Esophagus squamous epithelium (tissue), 5 donors: Measurements from ENCODE around the gene TNF. TPM values are rescaled to one million over a fixed set of nuclear protein-coding genes. Genes with fewer than 3 reads are reported as not detected.
A peak's percentile ranks its signal among the peaks of the same experiment; 100 is the strongest.
"Not testable (repeated sequence)": the region's sequence is repeated elsewhere in the genome, so short reads cannot be mapped to it uniquely, and the experiment has no call there.

Experiments used
- DNase-seq: peaks from one replicate; lab custom pipeline; 2025; lab: John Stamatoyannopoulos, UW
- H3K27ac ChIP-seq, 4 donors: fragments of 200-600 bp; sonication (generic); one replicate each; pipeline ENCODE4 v1.5.1; 2016 to 2019; ENCODE audit warnings: mild to moderate bottlenecking in 1 of 4
- H3K27me3 ChIP-seq, 4 donors: fragments of 200-600 bp; sonication (generic); 1 replicate in 3 of 4; 2 replicates in 1 of 4; pipeline versions ENCODE4 v1.5.1 to v1.6.0; 2017 to 2021; ENCODE audit warnings: antibody characterized with exemption in 1 of 4
- H3K36me3 ChIP-seq, 3 donors: fragments of 200-600 bp; sonication (generic); one replicate each; pipeline ENCODE4 v1.5.1; 2016 to 2019
- H3K4me1 ChIP-seq, 3 donors: fragments of 200-600 bp; sonication (generic); one replicate each; pipeline ENCODE4 v1.5.1; 2017 to 2019
- H3K4me3 ChIP-seq, 4 donors: fragments of 200-600 bp; sonication (generic); 1 replicate in 3 of 4; 2 replicates in 1 of 4; pipeline ENCODE4 v1.5.1; 2016 to 2019; ENCODE audit warnings: mild to moderate bottlenecking in 2 of 4, moderate library complexity in 1 of 4
- H3K9me3 ChIP-seq, 3 donors: fragments of 200-600 bp; sonication (generic); one replicate each; pipeline ENCODE4 v1.5.1; 2016 to 2019
- CTCF ChIP-seq, 6 experiments: fragments of 450-650 bp in 4 of 6; fragments of 200-600 bp in 2 of 6; sonication (generic) in 2 of 6; IDR thresholded peaks; one replicate each; pipeline ENCODE4 v1.5.1; 2016 to 2019; ENCODE audit warnings: antibody characterized with exemption in 6 of 6, mild to moderate bottlenecking in 4 of 6, moderate library complexity in 4 of 6
- POLR2A ChIP-seq, 4 donors: fragments of 450-650 bp; IDR thresholded peaks; one replicate each; pipeline ENCODE4 v1.6.1; 2017; ENCODE audit warnings: antibody characterized with exemption in 4 of 4, mild to moderate bottlenecking in 4 of 4, moderate library complexity in 3 of 4
- WGBS, 2 donors: methylation state at CpG; one replicate each; pipeline ENCODE4 v1.1.5; 2018; 5-methylcytosine and 5-hydroxymethylcytosine counted together
- intact Hi-C: fragments of 100-400 bp; cut with DNase I; formaldehyde crosslinking; loops from one replicate; pipeline ENCODE4 v1.15.0; 2022
- total RNA-seq, 4 donors: library from RNA; depleted of rRNA; stranded (reverse); fragments of >200 nt; gene quantifications; one replicate each; pipeline ENCODE4 v1.1.0, GENCODE V29; 2016
- donor health status: DM: yes; HTN: yes; CAD: no.

Gene TNF
- total RNA-seq, 4 donors from 2014 or later: 0.27 to 0.95 (median 0.61) TPM; not detected in 1

- H3K9me3 ChIP-seq, H3K27me3 ChIP-seq, H3K27ac ChIP-seq, DNase-seq, H3K4me3 ChIP-seq, intact Hi-C loops: not testable (repeated sequence)
- peaks cover 0 to 75% (median 3%) of the 10 kb centered on the region in 3 donors for H3K36me3 ChIP-seq
- whole genome bisulfite sequencing, 2 donors: 60 to 62% methylated on average over 5 of the region's 5 CpGs
- peak; percentile 16 to 44 (median 41) for TF ChIP-seq CTCF (IDR thresholded peaks at IDR 0.05)
- peaks cover 7 to 44% (median 8%) of the 10 kb centered on the region in 3 donors for H3K4me1 ChIP-seq
These were observed 24.0 kb upstream of the TNF start for GRCh38 chr6:31551371-31551770.

- Histone ChIP-seq H3K4me3 (no peak overlapping the region), H3K9me3 (no peaks in the 10 kb centered on the region), H3K36me3 (peaks cover 11 to 94% (median 14%) of the 10 kb centered on the region in 3 donors), H3K4me1 (peaks cover 5 to 48% (median 17%) of the 10 kb centered on the region in 3 donors), H3K27ac (no peak overlapping the region), H3K27me3 (no peaks in the 10 kb centered on the region)
- TF ChIP-seq POLR2A (IDR thresholded peaks at IDR 0.05) (no peak), CTCF (IDR thresholded peaks at IDR 0.05) (no peak)
- DNase-seq: no peak
- intact Hi-C loops: loop anchor here (5.0 kb wide), 1 partner anchor 36 kb away; the partner anchor contains the start of gene NCR3
- WGBS, 2 donors: 53 to 68% methylated on average over 2 to 3 of the region's 3 CpGs
These were observed 19.1 kb upstream of the TNF start for GRCh38 chr6:31556307-31556706.

GRCh38 chr6:31557443-31558317 is 17.7 kb upstream of the TNF start:
- Histone ChIP-seq H3K9me3 (no peaks in the 10 kb centered on the region), H3K4me1 (peaks cover 5 to 50% (median 17%) of the 10 kb centered on the region in 3 donors), H3K4me3 (no peak overlapping the region), H3K27me3 (no peaks in the 10 kb centered on the region), H3K27ac (peak overlapping the region; percentile 18 to 63 (median 52)), H3K36me3 (peaks cover 11 to 81% (median 14%) of the 10 kb centered on the region in 3 donors)
- intact Hi-C loops: loop anchor here (5.0 kb wide), 1 partner anchor 35 kb away; the partner anchor contains the start of gene NCR3
- DNase-seq: no peak
- WGBS, 2 donors: 87 to 93% methylated on average over 7 to 9 of the region's 24 CpGs
- no peak for TF ChIP-seq POLR2A (IDR thresholded peaks at IDR 0.05)
- no peak for TF ChIP-seq CTCF (IDR thresholded peaks at IDR 0.05)

GRCh38 chr6:31558318-31558625 is 17.1 kb upstream of the TNF start:
- peaks cover 5 to 50% (median 17%) of the 10 kb centered on the region in 3 donors for H3K4me1 ChIP-seq
- H3K36me3 ChIP-seq: peaks cover 11 to 75% (median 14%) of the 10 kb centered on the region in 3 donors
- DNase-seq: no peak
- intact Hi-C loops: loop anchor here (5.0 kb wide), 1 partner anchor 34 kb away; the partner anchor contains the start of gene NCR3
- no peaks in the 10 kb centered on the region for H3K27me3 ChIP-seq
- no peak overlapping the region for H3K4me3 ChIP-seq
- no peaks in the 10 kb centered on the region for H3K9me3 ChIP-seq
- WGBS, 2 donors: no CpG with 5 or more reads among the region's 8 CpGs
- peak overlapping the region; percentile 18 to 63 (median 52) for H3K27ac ChIP-seq
- TF ChIP-seq POLR2A (IDR thresholded peaks at IDR 0.05) (no peak), CTCF (IDR thresholded peaks at IDR 0.05) (no peak)
